ENCODE measurements around the gene P2RX3. TPM values are rescaled to one million over a fixed set of nuclear protein-coding genes. Genes with fewer than 3 reads are reported as not detected.
"Not testable (repeated sequence)": the region's sequence is repeated elsewhere in the genome, so short reads cannot be mapped to it uniquely, and the experiment has no call there.

P2RX3 gene
- 1.3 TPM for total RNA-seq
- long read RNA-seq, transcript P2RX3-201 (12 exons, 1,831 nt) = major isoform, 7 of 10 reads
- long read RNA-seq, partial matches to known transcripts = 0 of 10 reads
- long read RNA-seq, other reads (novel, unspliced or antisense) = 3 of 10 reads

- intact Hi-C loops (cut with DNase I) = no loop called here
- no peak for DNase-seq
- no peak for ATAC-seq (ENCODE audit: poor library complexity)
Measured at GRCh38 chr11:57338142-57338541, at the start of gene P2RX3. Gene P2RX3, plus strand, starts transcription at chr11:57338352. Its CDS starts 199 bp downstream, at chr11:57338551.

GRCh38 chr11:57288771-57289579, 49.2 kb upstream of the P2RX3 start:
- ATAC-seq (ENCODE audit: poor library complexity) = peak; percentile 30

GRCh38 chr11:57290288-57290687, 47.9 kb upstream of the P2RX3 start:
- DNase-seq (no peak), ATAC-seq (ENCODE audit: poor library complexity) (no peak)
- intact Hi-C loops (cut with DNase I) = no loop called here

More at GRCh38 chr11:57288771-57289579, 49.2 kb upstream of the P2RX3 start:
- no peak for DNase-seq
- intact Hi-C loops (cut with DNase I) = no loop called here

GRCh38 chr11:57294225-57295131, 43.7 kb upstream of the P2RX3 start:
- DNase-seq = no peak
- intact Hi-C loops (cut with DNase I) = no loop called here
- ATAC-seq (ENCODE audit: poor library complexity) = peak; percentile 26

- intact Hi-C loops (cut with DNase I) = not testable (repeated sequence)
Measured at GRCh38 chr11:57296205-57296604, 41.9 kb upstream of the P2RX3 start.

GRCh38 chr11:57297221-57297620, 40.9 kb upstream of the P2RX3 start:
- no peak for ATAC-seq (ENCODE audit: poor library complexity)
- no peak for DNase-seq
- intact Hi-C loops (cut with DNase I) = no loop called here

More at GRCh38 chr11:57296205-57296604, 41.9 kb upstream of the P2RX3 start:
- DNase-seq; ATAC-seq (ENCODE audit: poor library complexity): not testable (repeated sequence)

- intact Hi-C loops (cut with DNase I) = no loop called here
- ATAC-seq (ENCODE audit: poor library complexity) (no peak), DNase-seq (no peak)
Measured at GRCh38 chr11:57299150-57299737, 38.9 kb upstream of the P2RX3 start.

GRCh38 chr11:57300785-57301184, 37.4 kb upstream of the P2RX3 start:
- intact Hi-C loops (cut with DNase I) = no loop called here
- no peak for DNase-seq
- ATAC-seq (ENCODE audit: poor library complexity) = no peak

GRCh38 chr11:57301711-57302423, 36.3 kb upstream of the P2RX3 start:
- intact Hi-C loops (cut with DNase I) = no loop called here
- DNase-seq (no peak), ATAC-seq (ENCODE audit: poor library complexity) (no peak)

- ATAC-seq (ENCODE audit: poor library complexity) = no peak
- intact Hi-C loops (cut with DNase I) = no loop called here
- DNase-seq = no peak
Measured at GRCh38 chr11:57302489-57302888, 35.7 kb upstream of the P2RX3 start.

GRCh38 chr11:57303280-57303989, 34.7 kb upstream of the P2RX3 start:
- no peak for ATAC-seq (ENCODE audit: poor library complexity)
- intact Hi-C loops (cut with DNase I) = no loop called here
- no peak for DNase-seq

GRCh38 chr11:57303990-57304579, 34.1 kb upstream of the P2RX3 start:
- intact Hi-C loops (cut with DNase I) = no loop called here
- ATAC-seq (ENCODE audit: poor library complexity) (no peak), DNase-seq (no peak)

GRCh38 chr11:57305523-57305922, 32.6 kb upstream of the P2RX3 start:
- intact Hi-C loops (cut with DNase I) = no loop called here
- DNase-seq = no peak
- no peak for ATAC-seq (ENCODE audit: poor library complexity)

GRCh38 chr11:57306161-57306876, 31.8 kb upstream of the P2RX3 start:
- no peak for DNase-seq
- intact Hi-C loops (cut with DNase I) = no loop called here

GRCh38 chr11:57306940-57307565, 31.1 kb upstream of the P2RX3 start:
- ATAC-seq (ENCODE audit: poor library complexity) = no peak
- no peak for DNase-seq
- intact Hi-C loops (cut with DNase I) = no loop called here

More at GRCh38 chr11:57306161-57306876, 31.8 kb upstream of the P2RX3 start:
- no peak for ATAC-seq (ENCODE audit: poor library complexity)

GRCh38 chr11:57307666-57308270, 30.4 kb upstream of the P2RX3 start:
- no peak for DNase-seq
- intact Hi-C loops (cut with DNase I) = no loop called here

More at GRCh38 chr11:57307666-57308270, 30.4 kb upstream of the P2RX3 start:
- no peak for ATAC-seq (ENCODE audit: poor library complexity)
